Measurements from ENCODE around the gene ZNF664. TPM values are rescaled to one million over a fixed set of nuclear protein-coding genes. Genes with fewer than 3 reads are reported as not detected.

The ZNF664 gene
- total RNA-seq, 1 experiment from 2014 or later, result 124 TPM

DNA sequence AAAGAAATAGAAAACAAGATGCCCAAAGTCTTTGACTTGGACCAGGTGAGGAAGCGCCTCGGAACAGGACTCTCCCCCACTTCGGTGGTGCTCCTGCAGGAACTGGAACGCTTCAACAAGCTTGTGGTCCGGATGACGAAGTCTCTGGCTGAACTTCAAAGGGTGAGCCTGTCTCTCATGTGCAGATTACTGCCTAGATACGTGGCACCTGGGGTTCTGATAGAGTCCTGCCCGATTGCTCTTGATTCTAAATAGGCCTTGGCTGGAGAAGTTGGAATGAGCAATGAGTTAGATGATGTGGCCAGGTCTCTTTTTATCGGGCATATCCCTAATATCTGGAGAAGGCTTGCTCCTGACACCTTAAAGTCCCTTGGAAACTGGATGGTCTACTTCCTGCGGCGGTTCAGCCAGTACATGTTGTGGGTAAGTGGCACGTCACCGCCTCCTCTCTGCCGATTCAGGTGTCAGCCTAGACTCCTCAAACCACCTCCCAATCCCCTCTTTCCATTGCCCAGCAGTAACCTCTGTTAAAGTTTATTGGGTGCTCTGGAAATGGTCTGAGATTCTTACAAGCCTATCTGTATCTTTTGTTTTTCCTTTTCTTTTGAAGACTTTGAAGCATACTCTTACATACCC lies 41.2 kb upstream of the ZNF664 start:
- no peaks in the 10 kb centered on the region for H4K20me1 ChIP-seq (ENCODE audit: insufficient read depth)
- ChIA-PET CTCF (no interaction called here), RAD21 (ENCODE audit: low non-redundant PET in 1 of 2, low total read pairs in 2 of 2, uncharacterized antibody in 2 of 2, unreplicated experiment in 2 of 2) (no interaction called here), POLR2A (no interaction called here)
- H2AFZ ChIP-seq (ENCODE audit: low read depth, low read length, poor library complexity, severe bottlenecking), result no peak overlapping the region
- H3K27me3 ChIP-seq (ENCODE audit: insufficient read depth, low read length), result no peaks in the 10 kb centered on the region
- H3K27ac ChIP-seq (ENCODE audit: low read depth, low read length), result no peak overlapping the region
- no peaks in the 10 kb centered on the region for H3K36me3 ChIP-seq (ENCODE audit: control insufficient read depth in 1 of 2, insufficient read depth in 2 of 2, low read length in 2 of 2)
- no peak overlapping the region for H3K4me2 ChIP-seq (ENCODE audit: low read length)
- no peaks in the 10 kb centered on the region for H3K79me2 ChIP-seq (ENCODE audit: insufficient read depth, low read length)
- ATAC-seq (no peak), DNase-seq (ENCODE audit: low read depth, low spot score) (no peak)
- no TSS peak for BruUV-seq (replicated peaks)
- H3K9me3 ChIP-seq (ENCODE audit: control insufficient read depth in 1 of 2, insufficient read depth in 1 of 2, low read depth in 1 of 2, low read length in 2 of 2), result no peaks in the 10 kb centered on the region
- H3K4me1 ChIP-seq (ENCODE audit: control insufficient read depth in 1 of 2, insufficient read depth in 2 of 2, low read length in 2 of 2), result no peaks in the 10 kb centered on the region
- intact Hi-C loops (cut with micrococcal nuclease), result no loop called here
- H3K4me3 ChIP-seq (replicated peaks in 1 of 2; ENCODE audit: low read depth in 1 of 2, low read length in 2 of 2), result no peak overlapping the region
- H3K9me2 ChIP-seq (ENCODE audit: insufficient read depth), result no peaks in the 10 kb centered on the region
- no peak overlapping the region for H3K9ac ChIP-seq (ENCODE audit: low read length)
- TF ChIP-seq, protein P1, sequence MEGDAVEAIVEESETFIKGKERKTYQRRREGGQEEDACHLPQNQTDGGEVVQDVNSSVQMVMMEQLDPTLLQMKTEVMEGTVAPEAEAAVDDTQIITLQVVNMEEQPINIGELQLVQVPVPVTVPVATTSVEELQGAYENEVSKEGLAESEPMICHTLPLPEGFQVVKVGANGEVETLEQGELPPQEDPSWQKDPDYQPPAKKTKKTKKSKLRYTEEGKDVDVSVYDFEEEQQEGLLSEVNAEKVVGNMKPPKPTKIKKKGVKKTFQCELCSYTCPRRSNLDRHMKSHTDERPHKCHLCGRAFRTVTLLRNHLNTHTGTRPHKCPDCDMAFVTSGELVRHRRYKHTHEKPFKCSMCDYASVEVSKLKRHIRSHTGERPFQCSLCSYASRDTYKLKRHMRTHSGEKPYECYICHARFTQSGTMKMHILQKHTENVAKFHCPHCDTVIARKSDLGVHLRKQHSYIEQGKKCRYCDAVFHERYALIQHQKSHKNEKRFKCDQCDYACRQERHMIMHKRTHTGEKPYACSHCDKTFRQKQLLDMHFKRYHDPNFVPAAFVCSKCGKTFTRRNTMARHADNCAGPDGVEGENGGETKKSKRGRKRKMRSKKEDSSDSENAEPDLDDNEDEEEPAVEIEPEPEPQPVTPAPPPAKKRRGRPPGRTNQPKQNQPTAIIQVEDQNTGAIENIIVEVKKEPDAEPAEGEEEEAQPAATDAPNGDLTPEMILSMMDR (IDR thresholded peaks at IDR 0.05 in 2 of 3, conservative IDR thresholded peaks at IDR 0.05 in 1 of 3; ENCODE audit: borderline replicate concordance in 1 of 3, insufficient read depth in 1 of 3, low read depth in 2 of 3, low read length in 2 of 3), result peak in 2 of 3 experiments; percentile 6 to 25; a peak in 2 of 6 replicates
- no peak for TF ChIP-seq TCF7L2 (IDR thresholded peaks at IDR 0.05; ENCODE audit: borderline replicate concordance, extremely low read depth, insufficient read depth, insufficient read length)
- no peak for TF ChIP-seq CBX3 (IDR thresholded peaks at IDR 0.05; ENCODE audit: low read depth)
- TF ChIP-seq ZNF274 (IDR thresholded peaks at IDR 0.05; ENCODE audit: low read depth, low read length), result no peak
- no peak for TF ChIP-seq POLR2AphosphoS5 (IDR thresholded peaks at IDR 0.05; ENCODE audit: low read depth, low read length)
- TF ChIP-seq YY1 (IDR thresholded peaks at IDR 0.05; ENCODE audit: extremely low read depth, insufficient replicate concordance, low read depth, low read length), result no peak

DNA sequence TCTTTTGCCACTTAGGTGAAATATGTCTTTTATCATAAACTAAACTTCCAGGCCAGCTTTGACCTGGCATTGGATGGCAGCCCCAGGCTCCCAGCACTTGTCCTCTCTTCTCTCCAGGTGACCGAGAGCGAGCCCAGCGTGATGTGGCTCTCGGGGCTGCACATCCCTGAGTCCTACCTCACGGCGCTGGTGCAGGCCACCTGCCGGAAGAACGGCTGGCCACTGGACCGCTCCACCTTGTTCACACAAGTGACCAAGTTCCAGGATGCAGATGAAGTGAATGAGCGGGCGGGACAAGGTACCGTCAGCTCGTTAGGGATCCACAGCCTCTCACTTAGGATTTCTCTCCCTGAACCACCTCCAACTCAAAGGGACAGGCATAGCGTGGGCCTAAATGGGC lies 39.8 kb upstream of the ZNF664 start:
- H3K27me3 ChIP-seq (ENCODE audit: insufficient read depth, low read length), result no peaks in the 10 kb centered on the region
- no peaks in the 10 kb centered on the region for H3K4me1 ChIP-seq (ENCODE audit: control insufficient read depth in 1 of 2, insufficient read depth in 2 of 2, low read length in 2 of 2)

More for the DNA sequence above, 39.8 kb upstream of the ZNF664 start:
- H3K36me3 ChIP-seq (ENCODE audit: control insufficient read depth in 1 of 2, insufficient read depth in 2 of 2, low read length in 2 of 2), result no peaks in the 10 kb centered on the region
- no peak overlapping the region for H3K4me3 ChIP-seq (replicated peaks in 1 of 2; ENCODE audit: low read depth in 1 of 2, low read length in 2 of 2)
- no TSS peak for BruUV-seq (replicated peaks)
- no peak overlapping the region for H2AFZ ChIP-seq (ENCODE audit: low read depth, low read length, poor library complexity, severe bottlenecking)
- no peak overlapping the region for H3K27ac ChIP-seq (ENCODE audit: low read depth, low read length)
- H3K4me2 ChIP-seq (ENCODE audit: low read length), result no peak overlapping the region
- H3K9me2 ChIP-seq (ENCODE audit: insufficient read depth), result no peaks in the 10 kb centered on the region
- H3K79me2 ChIP-seq (ENCODE audit: insufficient read depth, low read length), result no peaks in the 10 kb centered on the region
- TF ChIP-seq CEBPB (IDR thresholded peaks at IDR 0.05; ENCODE audit: low read depth), result no peak
- TF ChIP-seq SIN3A (IDR thresholded peaks at IDR 0.05; ENCODE audit: low read depth), result no peak
- no peak for TF ChIP-seq JUND (IDR thresholded peaks at IDR 0.05)
- no peak for TF ChIP-seq EGR1 (IDR thresholded peaks at IDR 0.05; ENCODE audit: low read depth)
- TF ChIP-seq, protein P2, sequence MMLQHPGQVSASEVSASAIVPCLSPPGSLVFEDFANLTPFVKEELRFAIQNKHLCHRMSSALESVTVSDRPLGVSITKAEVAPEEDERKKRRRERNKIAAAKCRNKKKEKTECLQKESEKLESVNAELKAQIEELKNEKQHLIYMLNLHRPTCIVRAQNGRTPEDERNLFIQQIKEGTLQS (IDR thresholded peaks at IDR 0.05), result no peak
- TF ChIP-seq CBX3 (IDR thresholded peaks at IDR 0.05; ENCODE audit: low read depth), result no peak
- TF ChIP-seq, protein P3, sequence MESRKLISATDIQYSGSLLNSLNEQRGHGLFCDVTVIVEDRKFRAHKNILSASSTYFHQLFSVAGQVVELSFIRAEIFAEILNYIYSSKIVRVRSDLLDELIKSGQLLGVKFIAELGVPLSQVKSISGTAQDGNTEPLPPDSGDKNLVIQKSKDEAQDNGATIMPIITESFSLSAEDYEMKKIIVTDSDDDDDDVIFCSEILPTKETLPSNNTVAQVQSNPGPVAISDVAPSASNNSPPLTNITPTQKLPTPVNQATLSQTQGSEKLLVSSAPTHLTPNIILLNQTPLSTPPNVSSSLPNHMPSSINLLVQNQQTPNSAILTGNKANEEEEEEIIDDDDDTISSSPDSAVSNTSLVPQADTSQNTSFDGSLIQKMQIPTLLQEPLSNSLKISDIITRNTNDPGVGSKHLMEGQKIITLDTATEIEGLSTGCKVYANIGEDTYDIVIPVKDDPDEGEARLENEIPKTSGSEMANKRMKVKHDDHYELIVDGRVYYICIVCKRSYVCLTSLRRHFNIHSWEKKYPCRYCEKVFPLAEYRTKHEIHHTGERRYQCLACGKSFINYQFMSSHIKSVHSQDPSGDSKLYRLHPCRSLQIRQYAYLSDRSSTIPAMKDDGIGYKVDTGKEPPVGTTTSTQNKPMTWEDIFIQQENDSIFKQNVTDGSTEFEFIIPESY (IDR thresholded peaks at IDR 0.05; ENCODE audit: extremely low read depth, insufficient replicate concordance, low read length), result no peak
- no peaks in the 10 kb centered on the region for H4K20me1 ChIP-seq (ENCODE audit: insufficient read depth)
- RAD21 ChIA-PET (ENCODE audit: low non-redundant PET in 1 of 2, low total read pairs in 2 of 2, uncharacterized antibody in 2 of 2, unreplicated experiment in 2 of 2), result no interaction called here
- intact Hi-C loops (cut with micrococcal nuclease), result no loop called here
- ATAC-seq (no peak), DNase-seq (ENCODE audit: low read depth, low spot score) (no peak)
- CTCF ChIA-PET, result no interaction called here
- H3K9me3 ChIP-seq (ENCODE audit: control insufficient read depth in 1 of 2, insufficient read depth in 1 of 2, low read depth in 1 of 2, low read length in 2 of 2), result no peaks in the 10 kb centered on the region
- no peak overlapping the region for H3K9ac ChIP-seq (ENCODE audit: low read length)
- POLR2A ChIA-PET, result no interaction called here

Measured in HCT116 (cell line).